ENCODE data around the gene DAAM1.

DNA sequence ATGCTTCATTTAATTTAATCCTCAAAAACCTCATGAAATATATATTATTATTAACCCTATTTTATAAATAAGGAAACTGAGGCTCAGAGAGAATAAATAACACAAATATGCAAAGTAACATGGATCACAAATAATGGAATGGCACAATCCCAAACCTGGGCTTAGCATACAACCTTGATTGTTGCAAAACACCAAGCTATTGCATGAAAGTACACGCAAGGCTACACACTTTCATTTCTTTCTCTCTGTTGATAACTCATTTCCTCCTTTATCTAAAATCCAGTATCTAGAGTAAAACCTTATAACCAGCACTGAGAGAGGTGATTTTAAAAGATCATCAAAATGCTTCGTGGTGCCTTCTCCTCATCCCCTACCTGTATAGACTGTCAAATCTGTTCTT lies 2.8 kb upstream of the DAAM1 start:
- TF ChIP-seq, protein P1, sequence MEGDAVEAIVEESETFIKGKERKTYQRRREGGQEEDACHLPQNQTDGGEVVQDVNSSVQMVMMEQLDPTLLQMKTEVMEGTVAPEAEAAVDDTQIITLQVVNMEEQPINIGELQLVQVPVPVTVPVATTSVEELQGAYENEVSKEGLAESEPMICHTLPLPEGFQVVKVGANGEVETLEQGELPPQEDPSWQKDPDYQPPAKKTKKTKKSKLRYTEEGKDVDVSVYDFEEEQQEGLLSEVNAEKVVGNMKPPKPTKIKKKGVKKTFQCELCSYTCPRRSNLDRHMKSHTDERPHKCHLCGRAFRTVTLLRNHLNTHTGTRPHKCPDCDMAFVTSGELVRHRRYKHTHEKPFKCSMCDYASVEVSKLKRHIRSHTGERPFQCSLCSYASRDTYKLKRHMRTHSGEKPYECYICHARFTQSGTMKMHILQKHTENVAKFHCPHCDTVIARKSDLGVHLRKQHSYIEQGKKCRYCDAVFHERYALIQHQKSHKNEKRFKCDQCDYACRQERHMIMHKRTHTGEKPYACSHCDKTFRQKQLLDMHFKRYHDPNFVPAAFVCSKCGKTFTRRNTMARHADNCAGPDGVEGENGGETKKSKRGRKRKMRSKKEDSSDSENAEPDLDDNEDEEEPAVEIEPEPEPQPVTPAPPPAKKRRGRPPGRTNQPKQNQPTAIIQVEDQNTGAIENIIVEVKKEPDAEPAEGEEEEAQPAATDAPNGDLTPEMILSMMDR (IDR thresholded peaks at IDR 0.05) = no peak
- TF ChIP-seq POLR2AphosphoS5 (IDR thresholded peaks at IDR 0.05; ENCODE audit: insufficient read depth in 1 of 2, low read depth in 1 of 2) (no peak), POLR2A (IDR thresholded peaks at IDR 0.05) (no peak)
